ENCODE data around the gene BCHE.

BCHE gene

DNA sequence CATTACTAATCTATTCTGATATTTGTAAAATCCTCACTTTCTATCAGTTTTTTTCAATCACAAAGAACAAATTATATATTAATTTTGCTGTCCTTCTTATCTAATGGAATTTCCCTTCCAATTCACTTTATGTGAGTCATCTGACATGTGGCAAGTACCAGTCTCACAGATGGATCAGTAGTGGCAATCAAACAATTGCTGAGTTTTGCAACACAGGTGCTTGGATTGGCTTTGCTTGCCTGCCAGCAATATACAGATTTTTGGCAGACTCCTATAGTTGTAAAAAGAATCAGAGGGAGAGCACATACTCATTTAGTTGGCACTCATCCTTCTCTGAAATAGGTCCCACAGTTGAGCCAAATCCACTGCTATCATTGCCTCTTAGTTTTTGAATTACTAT, 83.7 kb downstream of the BCHE start:
- TF ChIP-seq, protein P1, sequence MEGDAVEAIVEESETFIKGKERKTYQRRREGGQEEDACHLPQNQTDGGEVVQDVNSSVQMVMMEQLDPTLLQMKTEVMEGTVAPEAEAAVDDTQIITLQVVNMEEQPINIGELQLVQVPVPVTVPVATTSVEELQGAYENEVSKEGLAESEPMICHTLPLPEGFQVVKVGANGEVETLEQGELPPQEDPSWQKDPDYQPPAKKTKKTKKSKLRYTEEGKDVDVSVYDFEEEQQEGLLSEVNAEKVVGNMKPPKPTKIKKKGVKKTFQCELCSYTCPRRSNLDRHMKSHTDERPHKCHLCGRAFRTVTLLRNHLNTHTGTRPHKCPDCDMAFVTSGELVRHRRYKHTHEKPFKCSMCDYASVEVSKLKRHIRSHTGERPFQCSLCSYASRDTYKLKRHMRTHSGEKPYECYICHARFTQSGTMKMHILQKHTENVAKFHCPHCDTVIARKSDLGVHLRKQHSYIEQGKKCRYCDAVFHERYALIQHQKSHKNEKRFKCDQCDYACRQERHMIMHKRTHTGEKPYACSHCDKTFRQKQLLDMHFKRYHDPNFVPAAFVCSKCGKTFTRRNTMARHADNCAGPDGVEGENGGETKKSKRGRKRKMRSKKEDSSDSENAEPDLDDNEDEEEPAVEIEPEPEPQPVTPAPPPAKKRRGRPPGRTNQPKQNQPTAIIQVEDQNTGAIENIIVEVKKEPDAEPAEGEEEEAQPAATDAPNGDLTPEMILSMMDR (IDR thresholded peaks at IDR 0.05; ENCODE audit: extremely low read depth, insufficient read depth, missing control alignments), result no peak
- DNase-seq (ENCODE audit: low spot score), result no peak
- in situ Hi-C loops (cut with MboI; ENCODE audit: low pct_unique_long_range_greater_than_20kb, low sequenced_read_pairs, unreplicated experiment), result no loop called here

DNA sequence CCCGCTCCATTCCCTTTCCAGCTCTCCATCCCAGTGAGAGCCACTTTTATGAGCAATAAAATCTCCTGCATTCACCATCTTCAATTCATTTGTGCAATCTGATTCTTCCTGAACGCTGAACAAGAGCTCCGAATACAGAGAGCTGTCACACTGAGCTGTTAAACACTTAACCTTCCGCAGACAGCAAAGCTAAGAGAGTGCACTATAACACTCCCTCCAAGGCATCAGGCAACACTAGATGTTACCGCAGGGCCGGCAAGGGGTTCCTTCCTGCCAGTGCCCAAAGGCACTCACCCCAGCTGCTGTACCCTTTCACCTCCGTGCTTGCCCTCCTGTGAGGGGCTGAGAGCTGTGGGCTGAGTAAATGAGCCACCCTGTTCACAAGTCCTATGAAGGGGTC, 85.6 kb downstream of the BCHE start:
- DNase-seq (ENCODE audit: low spot score), result no peak
- in situ Hi-C loops (cut with MboI; ENCODE audit: low pct_unique_long_range_greater_than_20kb, low sequenced_read_pairs, unreplicated experiment), result no loop called here
- TF ChIP-seq, protein P1 (IDR thresholded peaks at IDR 0.05; ENCODE audit: extremely low read depth, insufficient read depth, missing control alignments), result no peak

DNA sequence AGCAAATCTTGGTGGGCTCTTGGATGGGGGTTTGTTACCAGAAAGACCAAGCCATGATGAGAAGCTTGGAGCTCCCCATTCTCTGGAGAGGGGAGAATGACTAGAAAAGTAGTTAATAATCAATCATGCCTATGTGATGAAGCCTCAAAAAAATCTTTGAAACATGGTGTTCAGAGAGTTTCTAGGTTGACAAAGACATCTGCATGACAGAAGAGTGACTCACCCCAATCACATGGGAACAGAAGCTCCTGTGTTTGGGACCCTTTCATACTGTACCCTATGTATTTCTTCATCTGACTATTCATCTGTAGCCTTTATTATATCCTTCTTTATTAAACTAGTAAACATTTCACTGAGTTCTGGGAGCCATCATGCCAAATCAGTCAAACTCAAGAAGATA, 87.4 kb downstream of the BCHE start:
- in situ Hi-C loops (cut with MboI; ENCODE audit: low pct_unique_long_range_greater_than_20kb, low sequenced_read_pairs, unreplicated experiment), result no loop called here
- TF ChIP-seq, protein P1 (IDR thresholded peaks at IDR 0.05; ENCODE audit: extremely low read depth, insufficient read depth, missing control alignments), result no peak
- DNase-seq (ENCODE audit: low spot score), result no peak

DNA sequence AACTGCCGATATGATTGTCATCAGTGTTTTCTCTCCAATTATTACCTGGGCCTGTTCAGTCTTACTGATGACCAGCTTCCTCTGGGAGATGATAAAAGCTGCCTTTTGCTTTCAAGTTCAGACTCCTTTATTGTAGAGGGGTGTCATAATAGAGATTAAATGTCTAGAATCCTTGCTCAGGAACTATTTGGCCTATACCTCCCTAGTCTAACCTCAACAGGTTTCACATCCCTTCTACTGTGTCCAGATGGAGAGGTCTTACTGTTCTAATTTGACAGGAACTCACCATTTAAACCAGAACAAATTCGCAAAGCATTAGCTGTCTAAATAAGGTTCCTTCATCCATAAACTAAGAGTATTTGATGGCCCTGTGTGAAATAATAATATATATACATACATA, 88.0 kb downstream of the BCHE start:
- TF ChIP-seq, protein P1 (IDR thresholded peaks at IDR 0.05; ENCODE audit: extremely low read depth, insufficient read depth, missing control alignments), result no peak
- in situ Hi-C loops (cut with MboI; ENCODE audit: low pct_unique_long_range_greater_than_20kb, low sequenced_read_pairs, unreplicated experiment), result no loop called here
- no peak for DNase-seq (ENCODE audit: low spot score)

DNA sequence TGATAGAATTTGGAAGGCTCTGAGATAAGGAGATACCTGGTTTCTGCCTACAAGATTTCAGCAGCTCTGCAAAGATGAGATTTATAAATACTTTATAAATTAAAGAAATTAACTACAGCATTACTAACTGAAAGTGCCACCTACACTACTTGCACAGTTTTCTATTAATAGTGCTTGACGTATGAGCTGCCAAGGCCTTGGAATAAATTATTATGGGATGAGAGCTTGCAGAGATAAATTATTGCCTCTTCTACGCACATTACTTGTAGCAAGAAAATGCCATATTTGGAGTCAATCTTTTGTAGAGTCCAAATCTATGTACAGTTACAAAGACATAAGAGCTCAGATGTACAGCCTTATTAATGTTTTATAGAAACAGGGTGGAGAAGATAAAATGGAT, 89.1 kb downstream of the BCHE start:
- DNase-seq (ENCODE audit: low spot score), result no peak
- in situ Hi-C loops (cut with MboI; ENCODE audit: low pct_unique_long_range_greater_than_20kb, low sequenced_read_pairs, unreplicated experiment), result no loop called here
- TF ChIP-seq, protein P1 (IDR thresholded peaks at IDR 0.05; ENCODE audit: extremely low read depth, insufficient read depth, missing control alignments), result no peak

DNA sequence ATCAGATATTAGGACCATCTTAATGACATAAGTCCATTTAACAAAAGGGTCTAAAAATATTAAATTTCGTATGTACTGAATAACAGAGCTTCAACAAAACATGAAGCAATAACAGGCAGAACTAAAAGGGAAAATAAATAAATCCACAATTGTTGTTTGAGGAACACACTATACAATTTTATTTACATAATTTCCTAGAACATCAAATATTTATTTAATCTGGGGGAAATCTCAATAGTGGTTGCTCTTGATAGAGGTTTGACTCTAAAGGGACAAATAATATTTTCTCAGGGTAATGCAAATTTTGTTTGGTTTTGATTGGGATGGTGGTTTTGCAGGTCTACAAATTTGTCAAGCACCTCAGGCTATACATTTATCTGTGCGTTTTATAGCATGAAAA, 90.3 kb downstream of the BCHE start:
- in situ Hi-C loops (cut with MboI; ENCODE audit: low pct_unique_long_range_greater_than_20kb, low sequenced_read_pairs, unreplicated experiment), result no loop called here
- no peak for DNase-seq (ENCODE audit: low spot score)
- TF ChIP-seq, protein P1 (IDR thresholded peaks at IDR 0.05; ENCODE audit: extremely low read depth, insufficient read depth, missing control alignments), result no peak

DNA sequence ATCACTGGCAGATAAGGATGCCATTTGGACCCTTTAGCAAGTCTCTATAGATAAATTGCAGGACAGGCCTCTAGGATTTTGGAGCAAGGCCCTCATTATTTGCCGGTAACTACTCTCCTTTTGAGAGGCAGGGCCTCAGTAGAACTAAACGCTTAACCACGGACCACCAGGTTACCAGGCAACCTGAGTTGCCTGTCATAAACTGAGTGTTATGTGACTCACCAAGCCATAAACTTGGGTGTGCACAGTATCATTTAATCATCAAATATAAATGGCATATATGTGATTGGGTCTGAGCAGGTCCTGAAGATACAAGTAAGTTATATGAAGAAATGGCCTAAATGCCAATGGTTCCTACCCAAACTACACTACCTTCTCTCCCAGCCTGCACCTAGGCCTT, 93.2 kb downstream of the BCHE start:
- TF ChIP-seq, protein P1 (IDR thresholded peaks at IDR 0.05; ENCODE audit: extremely low read depth, insufficient read depth, missing control alignments), result no peak
- no peak for DNase-seq (ENCODE audit: low spot score)
- in situ Hi-C loops (cut with MboI; ENCODE audit: low pct_unique_long_range_greater_than_20kb, low sequenced_read_pairs, unreplicated experiment), result no loop called here
